ENCODE results near the gene VSIG10L. TPM values are rescaled to one million over a fixed set of nuclear protein-coding genes. Genes with fewer than 3 reads are reported as not detected.

Gene VSIG10L
- total RNA-seq, 1 donor from 2014 or later, result 5.9 TPM

GRCh38 chr19:51361239-51361638 lies 19.3 kb upstream of the VSIG10L start:
- Mint-ChIP-seq H3K4me3 (no peak overlapping the region), H3K27me3 (no peaks in the 10 kb centered on the region), H3K27ac (no peak overlapping the region), H3K9me3 (no peaks in the 10 kb centered on the region), H3K4me1 (ENCODE audit: unreplicated experiment) (peaks cover 24% of the 10 kb centered on the region), H3K36me3 (no peaks in the 10 kb centered on the region)
- DNase-seq (ENCODE audit: extremely low spot score, unreplicated experiment), result no peak
- TF ChIP-seq, protein P1, sequence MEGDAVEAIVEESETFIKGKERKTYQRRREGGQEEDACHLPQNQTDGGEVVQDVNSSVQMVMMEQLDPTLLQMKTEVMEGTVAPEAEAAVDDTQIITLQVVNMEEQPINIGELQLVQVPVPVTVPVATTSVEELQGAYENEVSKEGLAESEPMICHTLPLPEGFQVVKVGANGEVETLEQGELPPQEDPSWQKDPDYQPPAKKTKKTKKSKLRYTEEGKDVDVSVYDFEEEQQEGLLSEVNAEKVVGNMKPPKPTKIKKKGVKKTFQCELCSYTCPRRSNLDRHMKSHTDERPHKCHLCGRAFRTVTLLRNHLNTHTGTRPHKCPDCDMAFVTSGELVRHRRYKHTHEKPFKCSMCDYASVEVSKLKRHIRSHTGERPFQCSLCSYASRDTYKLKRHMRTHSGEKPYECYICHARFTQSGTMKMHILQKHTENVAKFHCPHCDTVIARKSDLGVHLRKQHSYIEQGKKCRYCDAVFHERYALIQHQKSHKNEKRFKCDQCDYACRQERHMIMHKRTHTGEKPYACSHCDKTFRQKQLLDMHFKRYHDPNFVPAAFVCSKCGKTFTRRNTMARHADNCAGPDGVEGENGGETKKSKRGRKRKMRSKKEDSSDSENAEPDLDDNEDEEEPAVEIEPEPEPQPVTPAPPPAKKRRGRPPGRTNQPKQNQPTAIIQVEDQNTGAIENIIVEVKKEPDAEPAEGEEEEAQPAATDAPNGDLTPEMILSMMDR (conservative IDR thresholded peaks at IDR 0.05), result no peak

DNA sequence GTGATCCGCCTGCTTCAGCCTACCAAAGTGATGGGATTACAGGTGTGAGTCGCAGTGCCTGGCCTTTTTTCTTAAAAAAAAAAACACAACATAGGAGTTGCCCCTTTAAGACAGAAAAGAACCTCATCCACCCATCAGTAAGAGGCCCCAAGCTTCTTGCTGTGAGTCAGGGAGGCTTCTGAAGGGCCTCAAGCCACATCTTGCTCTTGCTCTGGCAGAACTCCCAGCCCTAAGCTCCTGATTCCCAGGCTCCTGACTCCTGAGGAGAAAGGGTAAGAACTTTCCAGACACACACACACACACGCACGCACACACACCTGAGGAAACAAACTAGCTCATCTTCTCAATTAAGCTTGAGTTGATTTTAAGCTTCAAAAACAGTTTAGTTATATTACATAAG lies 17.4 kb upstream of the VSIG10L start:
- TF ChIP-seq, protein P1 (conservative IDR thresholded peaks at IDR 0.05), result no peak
- H3K27me3 Mint-ChIP-seq, result no peaks in the 10 kb centered on the region
- peak overlapping the region; percentile 6 for H3K27ac Mint-ChIP-seq
- H3K36me3 Mint-ChIP-seq, result no peaks in the 10 kb centered on the region
- H3K9me3 Mint-ChIP-seq, result no peaks in the 10 kb centered on the region
- H3K4me1 Mint-ChIP-seq (ENCODE audit: unreplicated experiment), result peaks cover 32% of the 10 kb centered on the region
- no peak for DNase-seq (ENCODE audit: extremely low spot score, unreplicated experiment)
- no peak overlapping the region for H3K4me3 Mint-ChIP-seq

DNA sequence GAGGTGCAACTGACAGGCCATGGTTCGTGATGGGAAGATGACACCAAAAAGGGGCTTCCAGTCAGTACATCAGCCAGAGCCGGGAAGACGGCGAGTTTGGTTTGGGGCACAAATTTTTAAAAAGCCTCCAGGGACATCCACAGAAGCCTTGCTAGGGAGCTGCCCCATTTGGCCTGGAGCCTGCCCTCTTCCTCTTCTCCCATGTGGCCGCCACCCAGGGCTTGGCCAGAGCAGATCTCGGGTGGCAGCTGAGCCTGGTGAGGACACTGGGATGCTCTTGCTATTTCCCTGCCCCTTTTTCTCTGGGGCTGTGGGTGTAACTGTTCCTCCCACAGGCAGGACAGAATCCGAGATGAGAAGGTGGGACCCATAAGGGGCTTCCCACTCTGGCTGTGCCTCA lies 16.0 kb upstream of the VSIG10L start:
- H3K36me3 Mint-ChIP-seq, result no peaks in the 10 kb centered on the region
- no peak overlapping the region for H3K4me3 Mint-ChIP-seq
- TF ChIP-seq, protein P1 (conservative IDR thresholded peaks at IDR 0.05), result no peak
- peaks cover 26% of the 10 kb centered on the region for H3K4me1 Mint-ChIP-seq (ENCODE audit: unreplicated experiment)
- H3K27ac Mint-ChIP-seq, result no peak overlapping the region
- no peak for DNase-seq (ENCODE audit: extremely low spot score, unreplicated experiment)
- H3K9me3 Mint-ChIP-seq, result no peaks in the 10 kb centered on the region
- H3K27me3 Mint-ChIP-seq, result no peaks in the 10 kb centered on the region

GRCh38 chr19:51356159-51356801 lies 14.3 kb upstream of the VSIG10L start:
- no peaks in the 10 kb centered on the region for H3K9me3 Mint-ChIP-seq
- DNase-seq (ENCODE audit: extremely low spot score, unreplicated experiment), result no peak
- peaks cover 20% of the 10 kb centered on the region for H3K4me1 Mint-ChIP-seq (ENCODE audit: unreplicated experiment)
- H3K27ac Mint-ChIP-seq, result no peak overlapping the region
- H3K36me3 Mint-ChIP-seq, result peaks cover 7% of the 10 kb centered on the region
- H3K27me3 Mint-ChIP-seq, result no peaks in the 10 kb centered on the region
- H3K4me3 Mint-ChIP-seq, result no peak overlapping the region
- TF ChIP-seq, protein P1 (conservative IDR thresholded peaks at IDR 0.05), result no peak

DNA sequence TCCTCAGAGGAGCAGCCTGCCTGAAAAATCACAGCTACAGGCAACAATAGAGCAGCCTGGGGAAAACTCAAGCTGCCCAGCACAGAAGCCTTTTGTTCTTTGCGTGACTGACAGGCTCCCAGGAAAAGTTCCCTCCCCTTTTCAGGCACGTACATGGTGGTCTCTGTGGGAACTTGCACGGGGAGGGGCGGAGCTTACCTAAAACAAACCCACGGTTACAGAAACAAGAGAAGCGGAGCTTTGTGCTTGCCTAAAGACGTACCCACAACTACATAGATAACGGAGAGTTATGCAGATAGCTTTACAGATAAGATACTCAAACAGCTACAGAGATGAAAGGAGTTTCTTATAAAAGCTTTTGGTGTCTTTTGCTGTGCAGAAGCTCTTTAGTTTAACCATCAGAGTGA lies 12.8 kb upstream of the VSIG10L start:
- Mint-ChIP-seq H3K9me3 (no peaks in the 10 kb centered on the region), H3K27ac (peak overlapping the region; percentile 70)

More for the DNA sequence above, 12.8 kb upstream of the VSIG10L start:
- H3K36me3 Mint-ChIP-seq, result peaks cover 7% of the 10 kb centered on the region
- peaks cover 20% of the 10 kb centered on the region for H3K4me1 Mint-ChIP-seq (ENCODE audit: unreplicated experiment)
- no peak for DNase-seq (ENCODE audit: extremely low spot score, unreplicated experiment)
- TF ChIP-seq, protein P1 (conservative IDR thresholded peaks at IDR 0.05), result no peak
- H3K27me3 Mint-ChIP-seq, result no peaks in the 10 kb centered on the region
- H3K4me3 Mint-ChIP-seq, result peak overlapping the region; percentile 75

All from type B pancreatic cell (in vitro differentiated cells).